RWPE1 (cell line): Measurements from ENCODE around the gene VEZF1.

ENCODE experiments used
- CTCF ChIA-PET: fragments of 350-600 bp; sonication (Branson Sonifier 250); formaldehyde crosslinking; extraction: SDS; loops from one replicate; lab custom pipeline; 2021; lab: Yijun Ruan, JAX
- POLR2A ChIA-PET: fragments of 400-600 bp; formaldehyde crosslinking; extraction: SDS; loops from one replicate; lab custom pipeline; 2020; ENCODE audit warnings: antibody characterized with exemption; ENCODE audit not compliant: low non-redundant PET; lab: Yijun Ruan, JAX
- DNase-seq: peaks from one replicate; pipeline ENCODE4 v3.0.0; 2012; ENCODE audit warnings: low spot score
- H3K27ac ChIP-seq: fragments of 450-650 bp; 2 replicates; pipeline ENCODE4 v1.5.1; 2017
- CTCF ChIP-seq: fragments of 450-650 bp; conservative IDR thresholded peaks from 2 replicates; pipeline ENCODE4 v1.5.1; 2017; ENCODE audit warnings: low read depth, mild to moderate bottlenecking

VEZF1 gene

GRCh38 chr17:58005031-58005727 is 17.1 kb upstream of the VEZF1 start:
- no peak for TF ChIP-seq CTCF
- POLR2A ChIA-PET, result no interaction called here
- H3K27ac ChIP-seq, result no peak overlapping the region
- CTCF ChIA-PET, result interaction anchor here (2.5 kb wide), 1 partner anchor 107 kb away, joined by 6 read pairs; no protein-coding TSS in a partner anchor
- no peak for DNase-seq

- TF ChIP-seq CTCF, result no peak
- no peak overlapping the region for H3K27ac ChIP-seq
- ChIA-PET POLR2A (no interaction called here), CTCF (no interaction called here)
- DNase-seq, result no peak
These were observed 16.0 kb upstream of the VEZF1 start for GRCh38 chr17:58004060-58004459.

GRCh38 chr17:58002973-58003372 is 14.9 kb upstream of the VEZF1 start:
- TF ChIP-seq CTCF, result no peak
- H3K27ac ChIP-seq, result peak overlapping the region; percentile 37
- POLR2A ChIA-PET, result interaction anchor here (0.6 kb wide), 1 partner anchor 110 kb away, joined by 3 read pairs; no protein-coding TSS in a partner anchor
- CTCF ChIA-PET, result interaction anchor here (0.6 kb wide), 2 partner anchors 140 to 168 kb away, joined by 3 to 5 read pairs; no protein-coding TSS in a partner anchor
- DNase-seq, result no peak

GRCh38 chr17:58002154-58002948 is 14.3 kb upstream of the VEZF1 start:
- no peak for TF ChIP-seq CTCF
- DNase-seq, result no peak
- ChIA-PET POLR2A (no interaction called here), CTCF (interaction anchor here (0.6 to 1.1 kb wide), 2 partner anchors 11 to 140 kb away, joined by 3 to 5 read pairs; no protein-coding TSS in a partner anchor)
- H3K27ac ChIP-seq, result peak overlapping the region; percentile 37

GRCh38 chr17:58001461-58002124 is 13.5 kb upstream of the VEZF1 start:
- DNase-seq, result no peak
- no peak for TF ChIP-seq CTCF
- no peak overlapping the region for H3K27ac ChIP-seq
- POLR2A ChIA-PET, result no interaction called here
- CTCF ChIA-PET, result interaction anchor here (1.1 kb wide), 1 partner anchor 10 kb away, joined by 3 read pairs; no protein-coding TSS in a partner anchor

- ChIA-PET CTCF (interaction anchor here (0.5 to 3.1 kb wide), 24 partner anchors 9 to 1010 kb away, joined by 3 to 16 read pairs (median 4); partner anchors contain the start of genes DYNLL2 and VEZF1), POLR2A (no interaction called here)
- DNase-seq, result no peak
- TF ChIP-seq CTCF, result peak; percentile 90
- H3K27ac ChIP-seq, result no peak overlapping the region
These were observed 11.5 kb upstream of the VEZF1 start for GRCh38 chr17:57999496-58000017.
